ENCODE measurements around the gene SLC22A5.

- 0 out of 2 replicates have a peak, but pooled peaks have one; percentile 10 for TF ChIP-seq RAD21 (IDR thresholded peaks at IDR 0.05; ENCODE audit: low read depth)
- TF ChIP-seq YY1 (IDR thresholded peaks at IDR 0.05; ENCODE audit: low read depth) = no peak
- no peak for TF ChIP-seq USF1 (IDR thresholded peaks at IDR 0.05)
- no peak for TF ChIP-seq NFIC (IDR thresholded peaks at IDR 0.05)
- no peak for TF ChIP-seq EP300 (IDR thresholded peaks at IDR 0.05; ENCODE audit: borderline replicate concordance)
- TF ChIP-seq, protein P1, sequence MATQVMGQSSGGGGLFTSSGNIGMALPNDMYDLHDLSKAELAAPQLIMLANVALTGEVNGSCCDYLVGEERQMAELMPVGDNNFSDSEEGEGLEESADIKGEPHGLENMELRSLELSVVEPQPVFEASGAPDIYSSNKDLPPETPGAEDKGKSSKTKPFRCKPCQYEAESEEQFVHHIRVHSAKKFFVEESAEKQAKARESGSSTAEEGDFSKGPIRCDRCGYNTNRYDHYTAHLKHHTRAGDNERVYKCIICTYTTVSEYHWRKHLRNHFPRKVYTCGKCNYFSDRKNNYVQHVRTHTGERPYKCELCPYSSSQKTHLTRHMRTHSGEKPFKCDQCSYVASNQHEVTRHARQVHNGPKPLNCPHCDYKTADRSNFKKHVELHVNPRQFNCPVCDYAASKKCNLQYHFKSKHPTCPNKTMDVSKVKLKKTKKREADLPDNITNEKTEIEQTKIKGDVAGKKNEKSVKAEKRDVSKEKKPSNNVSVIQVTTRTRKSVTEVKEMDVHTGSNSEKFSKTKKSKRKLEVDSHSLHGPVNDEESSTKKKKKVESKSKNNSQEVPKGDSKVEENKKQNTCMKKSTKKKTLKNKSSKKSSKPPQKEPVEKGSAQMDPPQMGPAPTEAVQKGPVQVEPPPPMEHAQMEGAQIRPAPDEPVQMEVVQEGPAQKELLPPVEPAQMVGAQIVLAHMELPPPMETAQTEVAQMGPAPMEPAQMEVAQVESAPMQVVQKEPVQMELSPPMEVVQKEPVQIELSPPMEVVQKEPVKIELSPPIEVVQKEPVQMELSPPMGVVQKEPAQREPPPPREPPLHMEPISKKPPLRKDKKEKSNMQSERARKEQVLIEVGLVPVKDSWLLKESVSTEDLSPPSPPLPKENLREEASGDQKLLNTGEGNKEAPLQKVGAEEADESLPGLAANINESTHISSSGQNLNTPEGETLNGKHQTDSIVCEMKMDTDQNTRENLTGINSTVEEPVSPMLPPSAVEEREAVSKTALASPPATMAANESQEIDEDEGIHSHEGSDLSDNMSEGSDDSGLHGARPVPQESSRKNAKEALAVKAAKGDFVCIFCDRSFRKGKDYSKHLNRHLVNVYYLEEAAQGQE (IDR thresholded peaks at IDR 0.05; ENCODE audit: low read depth) = no peak
- TF ChIP-seq TEAD4 (IDR thresholded peaks at IDR 0.05) = no peak
- no peak for TF ChIP-seq CEBPB (IDR thresholded peaks at IDR 0.05)
- no peak for TF ChIP-seq CREB1 (IDR thresholded peaks at IDR 0.05; ENCODE audit: low read depth)
- no peak for TF ChIP-seq TCF12 (IDR thresholded peaks at IDR 0.05; ENCODE audit: low read depth)
- TF ChIP-seq, protein P2, sequence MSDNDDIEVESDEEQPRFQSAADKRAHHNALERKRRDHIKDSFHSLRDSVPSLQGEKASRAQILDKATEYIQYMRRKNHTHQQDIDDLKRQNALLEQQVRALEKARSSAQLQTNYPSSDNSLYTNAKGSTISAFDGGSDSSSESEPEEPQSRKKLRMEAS (IDR thresholded peaks at IDR 0.05) = no peak
- TF ChIP-seq ZBTB7A (IDR thresholded peaks at IDR 0.05; ENCODE audit: low read depth) = no peak
- no peak for TF ChIP-seq EGR1 (IDR thresholded peaks at IDR 0.05)
Measured at GRCh38 chr5:132426525-132427138, 57.1 kb downstream of the SLC22A5 start.
